GM12872 (cell line): Measurements from ENCODE around the gene ELF2.

Experiments used
- CTCF ChIP-seq: IDR thresholded peaks from 3 replicates; pipeline ENCODE4 v1.5.1; 2011; ENCODE audit warnings: low read depth, mild to moderate bottlenecking, low read length, moderate library complexity; ENCODE audit not compliant: insufficient read depth

ELF2 gene

GRCh38 chr4:139014371-139015268, 162.4 kb downstream of the ELF2 start:
- TF ChIP-seq CTCF: no peak

- no peak for TF ChIP-seq CTCF
Observed at GRCh38 chr4:139011225-139011950, 165.6 kb downstream of the ELF2 start.

GRCh38 chr4:139009702-139010101, 167.3 kb downstream of the ELF2 start:
- TF ChIP-seq CTCF: no peak

- no peak for TF ChIP-seq CTCF
Observed at GRCh38 chr4:139007640-139008039, 169.4 kb downstream of the ELF2 start.
